HS-5 (cell line): ENCODE data around the gene XIRP2.

Experiments used
- DNase-seq: peaks from one replicate; pipeline ENCODE4 v3.0.0-alpha.2; 2012; ENCODE audit warnings: low read depth

Gene XIRP2

DNA sequence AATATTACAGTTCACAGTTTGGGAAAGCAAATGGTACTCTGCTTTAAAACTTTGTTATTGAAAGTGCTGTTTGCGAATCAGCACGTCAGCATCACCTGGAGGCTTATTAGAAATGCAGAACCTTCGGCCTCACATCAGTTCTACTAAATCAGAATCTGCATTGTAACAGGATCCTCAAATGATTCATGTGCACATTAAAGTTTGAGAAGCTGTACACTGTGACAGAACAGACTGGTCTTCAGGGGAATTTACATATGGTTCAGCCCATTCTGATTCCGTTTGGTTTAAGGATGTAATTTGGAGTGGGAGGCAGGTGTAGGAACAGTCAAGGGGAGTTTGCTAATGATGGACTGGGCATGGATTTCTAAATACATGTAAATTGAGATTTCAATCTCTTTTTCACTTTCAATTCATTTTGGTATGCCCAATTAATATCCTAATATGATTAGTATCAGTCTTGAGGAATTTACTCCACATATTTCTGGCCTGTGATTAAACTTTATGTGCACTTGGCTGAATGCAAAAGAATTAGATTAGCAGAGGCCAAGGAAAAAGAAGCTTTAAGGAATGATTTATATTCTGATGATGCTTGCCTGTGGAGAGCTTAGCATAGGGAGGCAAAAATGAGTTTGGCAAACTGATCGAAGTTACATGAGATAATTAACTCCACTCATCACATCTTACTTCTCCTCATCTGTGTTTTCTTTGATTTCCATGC lies 248.8 kb downstream of the XIRP2 start:
- DNase-seq: no peak

DNA sequence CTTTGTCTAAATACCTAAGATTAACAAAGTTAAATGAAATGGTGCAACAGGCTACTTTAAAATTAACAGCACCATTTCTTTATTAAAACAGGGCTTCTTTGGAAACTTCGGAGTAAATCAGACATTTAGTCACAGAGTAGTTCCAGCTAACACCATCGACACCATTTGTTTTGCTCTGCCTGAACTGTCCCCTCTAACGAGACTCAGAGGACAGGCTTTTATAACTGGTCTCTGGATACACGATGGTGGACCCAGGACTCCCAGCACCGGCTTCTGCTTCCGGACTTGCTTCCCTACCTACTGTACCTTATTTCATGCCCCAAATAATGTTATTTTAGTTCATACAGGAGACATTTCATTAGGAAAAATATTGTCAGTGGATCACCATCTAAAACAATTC lies 252.1 kb downstream of the XIRP2 start:
- no peak for DNase-seq

DNA sequence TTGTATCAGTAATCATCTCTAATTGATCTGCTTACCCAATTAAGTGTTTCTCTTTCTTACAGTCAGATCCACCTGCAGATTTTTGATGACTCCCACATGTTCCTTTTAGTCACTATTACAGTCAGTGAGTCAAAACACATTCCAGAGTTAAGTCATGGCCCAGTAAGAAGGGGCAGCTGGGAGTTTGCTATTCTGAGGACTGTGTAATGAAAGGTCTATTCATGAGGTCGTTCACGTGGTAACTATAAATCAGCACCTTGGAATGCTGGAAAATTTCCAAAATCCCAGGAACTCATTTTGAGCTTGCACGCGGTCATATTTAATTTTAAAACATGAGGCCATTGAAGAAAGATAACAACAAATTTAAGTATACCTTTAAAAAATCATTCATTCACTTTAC lies 252.5 kb downstream of the XIRP2 start:
- DNase-seq: peak; percentile 99

DNA sequence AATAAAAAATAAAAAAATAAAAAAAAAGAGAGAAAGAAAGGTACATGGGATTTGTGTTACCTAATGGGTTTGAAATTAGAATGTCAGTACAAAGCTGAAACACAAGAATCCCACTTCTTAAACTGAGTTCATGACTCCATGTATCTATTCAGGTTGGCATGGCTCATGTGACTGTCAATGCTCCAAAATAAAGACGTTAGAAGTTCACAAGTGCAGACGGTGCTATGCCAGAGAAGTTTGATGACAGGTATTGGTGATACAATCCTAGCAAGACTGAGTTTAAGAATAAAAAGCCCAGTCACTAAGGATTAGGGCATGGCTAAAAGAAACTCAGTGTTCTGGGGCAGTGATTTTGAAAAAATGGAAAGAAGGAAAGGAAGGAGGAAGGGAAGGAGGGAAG lies 254.3 kb downstream of the XIRP2 start:
- DNase-seq: no peak

DNA sequence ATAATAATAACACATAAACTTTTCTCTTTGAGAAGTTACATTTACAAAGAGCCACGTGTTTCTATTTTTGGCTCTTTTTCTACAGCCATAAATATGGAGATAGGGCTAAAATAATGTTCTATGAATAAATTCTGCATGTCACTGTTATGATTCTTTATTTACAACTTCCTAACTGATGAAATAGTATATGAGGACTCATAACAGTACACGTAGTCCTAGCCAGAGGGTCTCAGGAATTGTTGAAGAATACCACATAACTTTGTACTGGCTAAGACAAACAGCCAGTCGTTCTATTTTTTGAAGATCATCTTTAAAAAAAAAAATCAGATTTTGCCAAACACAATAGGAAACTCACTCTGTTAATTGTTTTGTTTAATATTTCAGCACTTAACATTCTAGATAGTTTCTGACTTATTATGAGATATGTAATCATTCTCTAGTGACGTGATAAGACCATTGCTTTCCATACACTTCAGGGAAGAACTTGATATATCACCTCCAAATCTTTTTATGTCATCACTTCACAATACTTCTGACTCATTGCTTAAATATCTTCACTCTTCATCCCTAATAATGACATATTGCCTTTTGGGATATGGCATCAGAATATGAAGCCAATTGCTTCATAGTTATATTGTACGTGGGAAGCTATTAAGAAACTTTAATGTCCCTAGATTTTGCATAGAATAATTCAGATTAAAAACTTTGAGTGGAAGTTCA lies 256.1 kb downstream of the XIRP2 start:
- DNase-seq: peak; percentile 22

DNA sequence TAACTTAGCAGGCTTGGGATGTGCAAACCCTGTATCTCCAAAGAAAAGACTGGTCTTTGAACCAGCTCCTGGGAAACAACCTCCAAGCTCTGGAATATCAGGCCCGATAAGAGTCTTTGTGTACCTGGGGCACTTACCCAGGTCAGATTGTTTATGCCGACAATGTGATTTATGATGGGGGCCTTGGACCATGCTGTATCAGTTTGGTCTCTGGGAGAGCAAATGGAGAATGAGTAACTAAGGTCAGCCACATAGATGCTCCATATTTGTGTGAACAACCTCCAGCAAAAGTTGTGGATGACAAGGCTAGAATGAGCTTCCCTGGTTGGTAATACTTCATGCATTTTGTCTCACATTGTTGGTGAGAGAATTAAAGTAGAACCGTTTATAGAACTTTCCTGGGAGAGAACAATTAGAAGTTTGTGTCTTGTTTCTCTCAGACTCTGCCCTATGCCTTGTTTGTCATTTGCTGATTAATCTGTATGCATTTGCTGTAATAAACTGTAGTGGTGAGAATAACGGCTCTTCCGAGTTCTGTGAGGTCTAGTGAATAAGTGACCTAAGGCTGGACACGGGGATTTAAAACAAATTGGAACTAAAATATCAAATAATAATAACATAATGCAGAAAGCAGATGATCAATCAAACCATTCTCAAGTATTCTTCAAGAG lies 259.1 kb downstream of the XIRP2 start:
- DNase-seq: no peak

DNA sequence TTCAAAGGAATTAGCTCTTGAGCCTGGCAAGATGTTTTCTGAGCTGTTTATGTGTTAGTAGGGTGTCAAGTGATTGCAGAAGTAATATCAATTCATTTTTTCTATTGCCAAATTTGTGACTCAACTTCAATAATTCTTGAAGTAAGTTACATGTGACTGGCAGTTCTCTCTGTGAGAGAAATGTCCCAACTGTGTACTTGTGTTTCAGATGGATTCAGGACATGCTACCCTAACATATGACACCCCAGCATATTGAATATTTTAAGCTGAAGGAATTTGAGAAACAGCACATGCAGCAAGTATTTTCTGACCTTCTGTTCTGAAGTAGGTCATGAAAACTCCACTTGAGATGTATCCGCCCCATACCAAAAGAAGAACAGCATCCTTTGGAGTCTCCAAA lies 263.6 kb downstream of the XIRP2 start:
- DNase-seq: no peak

DNA sequence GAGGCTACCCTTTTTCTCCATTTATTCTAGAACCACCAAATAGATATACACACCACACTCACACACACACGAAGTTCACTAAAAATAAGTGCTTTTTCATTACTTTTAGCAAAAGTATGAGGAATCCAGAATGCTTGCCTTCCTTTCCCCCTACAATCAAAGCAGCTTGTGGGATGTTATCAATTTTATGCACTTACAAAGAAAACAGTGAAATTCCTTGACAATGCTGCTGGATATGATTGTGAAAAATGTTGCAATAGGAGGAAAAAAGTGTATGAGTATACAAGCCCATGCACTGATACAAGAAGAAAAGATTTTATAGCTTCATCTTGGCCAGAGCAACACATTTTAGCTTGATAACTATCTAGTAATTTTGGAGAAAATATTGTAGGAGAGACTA lies 269.2 kb downstream of the XIRP2 start:
- no peak for DNase-seq

DNA sequence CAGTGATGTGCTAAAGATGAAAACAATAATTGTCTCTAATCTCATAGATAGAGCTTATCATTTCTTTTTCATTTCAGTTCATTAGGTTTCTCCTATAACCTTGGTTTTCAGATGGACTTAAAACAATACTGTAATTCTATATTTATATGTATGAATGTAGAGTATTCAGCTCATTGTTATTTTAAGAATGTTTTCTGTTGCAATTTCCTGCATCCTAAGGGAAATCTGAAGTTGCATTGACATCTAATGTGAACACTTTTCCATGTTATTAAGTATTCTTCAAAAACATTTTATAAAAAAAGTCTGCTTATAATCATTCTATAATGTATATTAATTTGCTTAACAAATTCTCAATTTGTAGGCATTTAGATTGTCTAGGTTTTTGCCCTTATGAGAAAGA lies 288.9 kb downstream of the XIRP2 start:
- peak; percentile 42 for DNase-seq

DNA sequence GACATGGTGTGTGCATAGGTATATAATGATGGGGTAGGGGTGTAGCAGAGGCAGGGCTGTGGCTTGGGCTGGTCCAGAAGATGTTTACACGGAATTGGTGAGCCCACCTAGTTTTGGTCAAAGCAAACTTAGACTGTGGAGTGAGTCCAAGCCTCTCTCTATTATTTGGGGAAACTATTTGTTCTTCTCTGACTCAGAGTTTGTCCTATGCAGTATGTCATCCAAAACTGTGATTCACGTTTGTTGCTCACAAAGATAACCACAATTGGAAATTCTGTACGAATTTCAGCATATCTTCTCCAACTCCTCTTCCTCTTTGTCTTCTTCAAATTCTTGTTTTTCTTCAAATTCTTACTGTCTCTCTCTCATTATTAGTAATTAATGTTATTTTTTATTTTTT lies 292.9 kb downstream of the XIRP2 start:
- peak; percentile 56 for DNase-seq

DNA sequence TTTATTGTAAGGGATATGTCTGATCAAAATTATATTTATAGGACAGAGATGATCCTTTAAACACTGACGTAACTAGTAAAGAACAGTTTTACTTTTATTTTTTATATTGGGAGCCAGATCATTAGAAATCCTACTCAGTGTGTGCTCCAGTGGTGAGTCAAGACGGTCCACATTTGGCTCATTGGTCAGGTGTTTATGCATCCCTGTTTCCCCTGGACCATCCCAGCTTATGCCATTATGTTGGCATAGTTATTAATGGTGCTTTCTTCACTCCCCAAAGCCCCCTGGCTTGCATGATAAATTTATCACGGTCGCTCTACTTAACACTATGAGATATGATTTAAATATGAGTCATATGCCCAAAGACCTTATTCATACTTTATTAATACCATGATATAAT lies 293.4 kb downstream of the XIRP2 start:
- no peak for DNase-seq

DNA sequence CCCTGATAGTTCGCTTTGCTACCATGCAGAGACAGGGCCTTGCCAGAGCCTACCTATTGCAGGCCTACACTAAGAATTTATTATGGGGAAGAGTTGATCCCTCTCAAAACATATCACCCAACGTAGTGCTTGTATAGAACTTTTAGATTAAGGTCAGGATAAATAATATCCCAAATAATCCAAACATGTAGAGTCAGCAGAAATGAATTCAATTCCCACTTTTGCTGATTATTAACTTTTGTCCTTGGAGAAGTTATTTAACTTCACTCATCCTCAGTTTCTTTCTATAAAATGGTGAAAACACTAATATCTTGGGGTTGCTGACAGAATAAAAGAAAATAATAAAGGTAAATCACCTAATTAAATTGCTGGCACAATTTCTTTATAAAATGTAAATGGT lies 294.1 kb downstream of the XIRP2 start:
- DNase-seq: no peak

DNA sequence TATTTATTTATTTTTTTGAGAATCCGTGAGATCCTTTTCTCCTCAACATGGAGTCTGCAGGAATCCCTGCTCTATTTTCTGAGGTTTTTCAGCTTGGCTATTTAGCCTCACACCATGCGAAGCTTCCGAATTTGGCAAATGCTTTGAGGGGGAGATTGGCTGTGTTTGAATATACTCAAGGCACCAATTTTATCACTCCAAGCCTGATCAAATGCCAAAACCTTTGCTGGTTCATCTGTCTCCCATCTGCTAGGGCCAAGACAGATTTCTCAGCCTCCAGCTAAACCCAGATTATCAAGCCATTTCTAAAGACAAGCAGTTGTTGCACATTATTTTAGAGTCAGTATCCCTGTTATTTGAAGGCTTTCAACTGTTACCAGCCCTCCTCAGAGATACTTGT lies 295.7 kb downstream of the XIRP2 start:
- DNase-seq: no peak

DNA sequence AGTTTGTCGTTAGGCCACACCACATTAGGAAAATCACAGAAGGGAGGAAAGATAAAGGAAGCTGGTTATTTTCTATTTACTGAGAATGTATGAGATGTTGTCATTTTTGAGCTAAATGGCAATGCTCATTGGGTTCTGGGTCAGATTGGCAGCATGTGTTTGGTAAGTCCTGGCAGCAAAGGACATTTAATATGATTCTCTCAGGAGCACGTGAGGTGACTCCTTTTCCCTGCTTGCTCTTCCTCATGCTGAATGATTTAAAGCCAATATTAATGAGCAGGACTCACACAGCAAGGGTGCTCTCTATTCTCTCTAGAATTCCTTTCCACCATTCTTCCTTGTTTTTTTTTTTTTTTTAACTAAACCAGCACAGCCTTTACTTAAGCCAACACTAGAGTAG lies 298.2 kb downstream of the XIRP2 start:
- no peak for DNase-seq

DNA sequence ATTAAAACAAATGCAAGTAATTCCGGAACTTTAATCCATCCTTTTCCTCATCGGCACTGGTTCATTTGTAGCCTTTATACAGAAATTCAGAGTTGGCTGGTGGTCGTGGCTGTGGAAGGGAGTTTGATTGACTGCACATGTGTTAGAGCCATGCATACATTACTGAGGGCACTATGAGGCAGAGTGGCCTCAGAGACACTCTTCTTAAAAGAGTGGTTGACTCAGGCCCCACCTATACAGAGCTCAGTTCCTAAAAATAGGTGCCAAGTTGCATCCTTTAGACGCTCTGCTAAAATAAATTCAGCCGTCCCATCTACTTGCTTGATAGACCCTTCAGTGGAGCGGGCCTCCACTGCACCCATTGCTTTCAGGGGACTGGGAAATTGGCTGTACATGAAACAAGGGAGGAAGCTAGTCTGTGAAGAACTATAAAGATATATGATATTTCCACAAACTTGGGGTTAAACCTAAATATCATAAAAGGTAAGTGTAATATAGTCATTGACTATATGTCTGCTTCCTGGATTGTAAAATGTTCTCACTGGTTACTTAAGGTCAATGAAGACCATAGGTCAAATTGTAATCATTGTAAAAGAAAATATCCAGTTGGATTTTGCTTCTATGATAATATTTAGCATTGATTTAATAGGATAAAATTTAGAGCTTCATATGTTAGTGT lies 298.9 kb downstream of the XIRP2 start:
- DNase-seq: no peak

DNA sequence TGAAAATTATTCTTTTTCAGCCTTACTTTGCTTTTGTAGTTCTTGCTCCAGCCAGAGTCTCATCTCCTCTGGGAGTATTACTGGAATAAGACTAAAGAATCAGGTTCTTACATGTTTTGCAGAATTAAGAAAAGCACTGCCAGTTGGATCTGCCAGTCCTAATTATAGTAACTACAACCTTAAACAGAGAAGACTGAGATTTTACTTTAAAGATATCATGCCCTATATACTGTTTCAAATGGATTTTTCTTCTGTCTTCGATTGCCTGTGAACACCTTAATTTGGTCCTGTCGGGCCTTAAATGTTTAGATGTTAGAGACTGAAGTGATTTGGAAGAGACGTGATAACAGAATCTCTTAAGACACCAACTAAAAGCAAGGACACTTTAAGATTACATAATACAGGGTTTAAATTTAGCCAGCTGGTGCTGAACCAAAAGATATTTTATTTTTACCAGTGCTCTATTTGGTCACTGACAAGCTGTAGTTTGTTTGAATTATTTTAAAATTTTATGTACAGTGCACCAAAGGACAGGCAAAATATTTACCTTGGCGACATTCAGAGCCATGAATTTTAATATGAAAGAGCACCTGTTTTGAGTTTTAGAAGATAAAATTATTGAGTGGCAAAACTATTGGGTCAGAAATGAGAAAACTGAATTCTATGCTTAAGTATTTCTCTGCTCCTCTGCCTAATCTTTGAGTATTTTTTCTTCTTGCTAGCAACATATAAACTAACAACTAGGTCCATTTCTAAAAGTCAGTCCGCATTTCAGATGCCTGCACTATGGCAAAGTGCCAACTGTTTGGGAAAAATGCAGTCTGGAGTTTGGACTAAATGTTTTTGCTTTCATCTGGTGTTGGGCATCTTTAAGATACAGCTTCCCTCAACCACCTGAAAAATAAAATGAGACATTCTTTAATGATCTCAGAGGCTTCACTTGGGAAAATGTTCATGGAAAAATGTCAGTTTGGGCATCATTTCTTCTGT lies 300.0 kb downstream of the XIRP2 start:
- DNase-seq: no peak

DNA sequence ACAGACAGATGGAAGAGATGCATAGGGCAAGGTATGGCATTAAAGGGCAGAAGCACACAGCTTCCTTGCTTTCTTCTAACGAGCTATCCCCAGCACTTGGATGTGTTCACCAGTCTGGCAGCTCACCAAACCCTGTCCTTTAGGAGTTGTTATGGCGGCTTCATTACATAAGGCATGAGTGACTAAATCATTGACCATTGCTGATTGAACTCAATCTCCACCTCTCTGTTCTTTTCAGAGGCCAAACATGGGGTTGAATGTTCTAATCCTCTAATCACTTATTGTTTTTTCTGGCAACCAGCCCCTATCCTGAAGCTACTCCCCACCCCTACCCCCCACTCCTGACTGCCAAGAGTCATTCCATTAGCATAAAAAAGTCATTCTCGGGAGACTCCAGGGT lies 301.8 kb downstream of the XIRP2 start:
- no peak for DNase-seq

DNA sequence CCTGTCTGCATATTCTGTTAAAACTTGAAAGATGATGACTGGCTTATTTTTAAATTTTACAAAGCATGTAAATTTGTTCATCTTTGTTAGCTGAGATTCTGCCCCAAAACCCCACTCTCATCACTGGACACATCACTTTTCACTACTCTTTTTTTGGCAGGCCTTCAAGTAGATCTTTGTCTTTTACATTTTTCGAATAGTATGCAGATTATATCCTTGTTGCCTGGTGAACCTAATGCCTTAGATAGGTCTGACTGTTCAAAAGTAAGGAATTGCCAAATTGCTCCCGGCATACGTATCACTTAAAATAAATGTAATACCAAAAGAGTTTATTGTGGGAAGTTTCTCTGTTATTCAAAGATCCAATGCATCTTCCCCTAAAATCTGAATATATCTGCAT lies 303.3 kb downstream of the XIRP2 start:
- DNase-seq: peak; percentile 25

DNA sequence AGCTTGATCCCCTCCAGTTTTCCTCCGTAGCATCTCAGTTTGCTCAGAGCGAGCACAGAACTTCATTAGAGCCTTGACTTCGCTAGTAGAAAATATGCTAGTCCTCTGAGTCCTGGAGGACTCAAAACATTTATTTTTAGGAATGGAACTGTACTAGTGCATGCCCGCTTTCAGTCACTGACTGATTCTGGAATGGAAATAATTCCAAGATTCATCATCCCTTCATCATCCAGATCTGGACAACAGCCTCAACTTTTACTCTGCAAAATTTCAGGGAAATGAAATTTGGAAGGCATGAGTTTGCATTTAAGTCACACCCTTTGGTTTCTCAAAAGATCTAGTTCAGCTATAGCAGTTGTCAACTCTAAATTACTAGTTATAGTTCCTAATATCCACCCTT lies 304.6 kb downstream of the XIRP2 start:
- DNase-seq: peak; percentile 24

DNA sequence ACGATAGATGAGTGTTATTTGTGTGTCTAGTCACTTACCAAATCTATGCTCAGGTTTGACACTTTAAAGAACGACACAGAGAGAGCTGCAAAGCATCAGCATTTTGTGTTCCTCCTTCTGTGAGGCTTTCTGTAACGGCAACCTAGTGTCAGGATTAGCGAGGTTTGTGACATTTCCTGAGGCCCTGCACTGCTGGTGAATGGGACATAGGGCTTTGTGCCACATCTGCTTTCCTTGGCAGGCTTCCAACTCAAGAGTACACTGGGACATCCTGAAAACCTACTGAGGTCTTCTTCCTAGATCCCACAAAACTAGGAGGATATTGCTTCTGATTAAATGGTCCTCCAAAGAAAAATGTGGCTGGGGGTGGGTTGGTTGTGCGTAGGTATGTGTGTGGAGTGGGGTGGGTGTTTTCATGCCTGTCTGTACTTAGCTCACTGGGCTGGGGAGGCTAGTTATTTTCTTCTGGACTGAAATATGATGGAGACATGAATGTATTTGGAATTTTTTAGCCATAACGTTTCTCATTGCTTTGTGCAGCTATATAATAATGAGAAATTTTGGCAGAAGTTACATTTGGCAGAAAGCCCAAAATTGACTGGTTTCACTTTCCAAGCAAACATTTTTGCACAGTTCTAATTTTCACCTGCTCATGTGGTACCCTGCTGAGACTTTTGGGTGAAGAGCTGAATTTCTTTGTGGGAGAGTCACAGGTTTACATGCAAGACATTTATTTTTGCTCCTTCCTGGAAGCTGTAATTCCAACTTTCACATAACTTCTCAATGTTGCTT lies 308.4 kb downstream of the XIRP2 start:
- DNase-seq: peak; percentile 49

DNA sequence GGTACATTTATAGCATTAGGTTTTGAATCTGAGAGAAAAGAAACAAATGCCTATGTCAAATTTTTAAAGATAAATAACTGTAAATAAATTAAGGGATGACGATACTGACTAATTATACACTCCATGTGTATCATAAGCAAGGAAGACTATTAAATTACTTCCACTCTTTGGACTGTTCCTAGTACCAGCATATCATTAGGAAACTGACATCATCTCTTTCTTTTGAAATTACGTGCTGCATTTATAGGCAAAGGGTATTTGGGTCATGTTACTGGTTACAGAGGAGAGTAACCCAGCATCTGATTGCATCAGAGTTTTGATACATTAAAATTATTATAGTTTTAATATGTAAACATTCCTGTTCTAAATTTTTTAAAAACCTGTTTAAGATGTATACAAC lies 309.7 kb downstream of the XIRP2 start:
- no peak for DNase-seq
